IPS-NIHi11 (cell line): ENCODE measurements around the gene MINDY2.
"Not testable (repeated sequence)": the region's sequence is repeated elsewhere in the genome, so short reads cannot be mapped to it uniquely, and the experiment has no call there.

ENCODE experiments used
- DNase-seq: peaks from one replicate; pipeline ENCODE4 v3.0.0; 2012; ENCODE audit warnings: mixed read lengths, low spot score

MINDY2 gene

DNA sequence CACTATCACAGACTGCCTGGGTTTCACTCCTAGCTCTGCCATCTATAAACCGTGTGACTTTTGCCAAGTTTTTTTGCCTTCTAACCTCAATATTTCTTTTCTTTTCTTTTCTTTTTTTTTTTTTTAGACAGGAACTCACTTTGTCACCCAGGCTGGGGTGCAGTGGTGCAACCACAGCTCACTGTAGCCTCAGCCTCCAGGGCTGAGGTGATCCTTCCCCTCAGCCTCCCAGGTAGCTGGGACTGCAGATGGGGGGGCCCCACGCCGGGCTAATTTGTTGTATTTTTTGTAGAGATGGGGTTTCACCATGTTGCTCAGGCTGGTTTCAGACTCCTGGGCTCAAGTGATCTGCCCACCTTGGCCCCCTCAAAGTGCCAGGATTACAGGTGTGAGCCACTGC is 18.4 kb upstream of the MINDY2 start:
- no peak for DNase-seq

- DNase-seq = no peak
Measured at GRCh38 chr15:58755350-58755749, 15.8 kb upstream of the MINDY2 start.

DNA sequence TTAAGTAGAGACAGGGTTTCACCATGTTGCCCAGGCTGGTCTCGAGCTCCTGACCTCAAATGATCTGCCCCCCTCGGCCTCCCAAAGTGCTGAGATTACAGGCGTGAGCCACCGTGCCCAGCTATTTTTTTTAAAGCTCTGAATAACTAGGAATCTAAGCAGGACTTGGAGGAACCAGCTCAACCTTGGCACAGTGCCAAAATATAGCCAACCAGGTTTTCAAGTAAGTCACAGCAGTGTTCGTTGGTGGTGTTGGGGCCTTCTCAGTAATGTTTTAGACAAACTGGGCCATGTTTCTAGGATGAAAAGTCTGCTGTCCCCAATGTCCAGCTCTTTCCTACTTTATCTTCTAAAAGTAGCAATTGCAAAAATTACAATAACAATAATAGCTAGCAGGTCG is 15.1 kb upstream of the MINDY2 start:
- DNase-seq = no peak

GRCh38 chr15:58758141-58758540 is 13.0 kb upstream of the MINDY2 start:
- DNase-seq = no peak

- DNase-seq = no peak
Measured at GRCh38 chr15:58760385-58761009, 10.6 kb upstream of the MINDY2 start.

DNA sequence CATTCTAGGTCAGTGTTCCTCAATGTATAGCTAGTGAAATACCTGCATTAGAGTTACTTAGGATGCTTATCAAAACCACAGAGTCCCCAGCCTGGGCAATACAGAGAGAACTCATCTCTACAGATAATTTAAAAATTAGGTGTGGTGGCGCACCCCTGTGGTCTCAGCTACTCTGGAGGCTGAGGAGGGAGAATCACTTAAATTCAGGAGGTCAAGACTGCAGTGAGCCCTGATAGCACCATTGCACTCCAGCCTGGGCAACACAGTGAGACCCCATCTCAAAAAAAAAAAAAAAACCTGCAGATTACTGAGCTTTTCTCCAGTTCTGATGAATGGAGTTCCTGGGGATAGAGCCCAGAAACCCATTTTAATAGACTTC is 10.1 kb upstream of the MINDY2 start:
- DNase-seq = no peak

GRCh38 chr15:58762285-58762684 is 8.8 kb upstream of the MINDY2 start:
- DNase-seq = no peak

- no peak for DNase-seq
Measured at GRCh38 chr15:58762731-58763130, 8.4 kb upstream of the MINDY2 start.

DNA sequence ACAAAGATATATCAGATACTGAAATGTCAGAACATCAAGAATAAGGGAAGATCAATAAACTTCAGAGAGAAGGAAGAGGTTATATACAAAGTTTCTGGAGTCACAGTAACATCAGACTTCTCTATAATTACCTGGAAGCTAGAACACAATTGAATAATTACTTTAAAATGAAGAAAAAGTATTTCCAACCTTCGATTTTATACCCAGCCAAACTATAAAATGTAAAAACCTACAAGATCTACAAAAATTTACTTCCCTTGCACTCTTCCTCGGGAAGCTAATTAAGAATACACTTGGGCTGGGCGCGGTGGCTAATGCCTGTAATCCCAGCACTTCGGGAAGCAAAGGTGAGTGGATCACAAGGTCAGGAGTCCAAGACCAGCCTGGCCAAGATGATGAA is 6.6 kb upstream of the MINDY2 start:
- no peak for DNase-seq

GRCh38 chr15:58766290-58766689 is 4.8 kb upstream of the MINDY2 start:
- DNase-seq = no peak

DNA sequence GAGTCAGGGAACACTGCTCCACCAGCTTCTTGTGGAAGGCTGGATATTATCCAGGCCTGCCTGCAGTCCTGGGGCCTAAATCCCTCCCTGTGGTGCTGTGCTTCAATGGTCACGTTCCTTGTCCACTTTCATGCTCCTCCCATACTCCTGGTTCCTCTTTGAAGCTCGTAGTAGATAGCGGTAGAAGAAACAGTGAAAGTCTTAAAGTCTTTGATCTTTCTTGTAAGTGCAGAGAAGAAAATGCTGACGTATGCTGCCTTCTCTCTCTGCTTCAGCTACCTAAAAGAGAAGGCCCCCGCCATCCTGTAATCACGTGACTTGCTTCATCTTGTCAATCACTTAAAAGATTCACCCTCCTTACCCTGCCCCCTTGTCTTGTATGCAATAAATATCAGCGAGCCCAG is 2.5 kb upstream of the MINDY2 start:
- not testable (repeated sequence) for DNase-seq

DNA sequence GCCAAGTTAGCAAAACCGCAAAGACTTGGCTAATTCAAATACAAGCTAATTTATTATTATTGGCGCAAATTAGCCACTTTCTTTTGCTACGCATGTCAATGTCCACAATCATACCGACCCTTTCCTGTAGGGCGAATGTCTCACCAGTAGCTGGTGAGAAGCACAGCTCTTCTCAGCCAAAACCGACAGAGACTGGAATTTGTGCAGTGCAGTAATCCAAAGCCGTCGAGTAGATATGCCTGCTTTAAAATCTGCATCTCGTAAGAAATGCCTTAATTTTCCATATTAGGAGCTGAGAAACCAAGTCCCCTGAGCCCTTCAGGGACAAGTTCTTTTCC is 614 bp upstream of the MINDY2 start:
- no peak for DNase-seq

- peak; percentile 70 for DNase-seq
Measured at GRCh38 chr15:58771621-58772250, 634 bp downstream of the MINDY2 start.

- DNase-seq = no peak
Measured at GRCh38 chr15:58773024-58773423, 1.9 kb downstream of the MINDY2 start.

GRCh38 chr15:58775402-58775801 is 4.3 kb downstream of the MINDY2 start:
- no peak for DNase-seq

- DNase-seq = no peak
Measured at GRCh38 chr15:58777107-58777506, 6.0 kb downstream of the MINDY2 start.

- DNase-seq = no peak
Measured at GRCh38 chr15:58779554-58779953, 8.5 kb downstream of the MINDY2 start.

DNA sequence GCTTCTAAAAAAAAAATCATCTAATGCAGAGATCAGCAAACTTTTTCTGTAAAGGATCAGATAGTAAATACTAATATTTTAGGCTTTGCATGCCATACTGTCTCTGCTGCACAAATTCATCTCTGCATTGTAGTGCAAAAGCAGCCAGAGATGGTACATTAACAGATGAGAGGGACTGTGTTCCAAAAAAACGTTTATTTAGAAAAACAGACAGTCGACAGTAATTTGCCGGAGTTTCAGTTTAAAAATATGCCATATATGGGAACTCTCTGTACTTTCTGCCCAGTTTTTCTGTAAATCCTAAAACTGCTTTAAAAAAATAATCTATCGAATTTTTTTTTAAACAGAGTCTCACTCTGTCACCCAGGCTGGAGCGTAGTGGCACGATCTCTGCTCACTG is 14.3 kb downstream of the MINDY2 start:
- DNase-seq = no peak

- no peak for DNase-seq
Measured at GRCh38 chr15:58788056-58788710, 17.1 kb downstream of the MINDY2 start.

- peak; percentile 61 for DNase-seq
Measured at GRCh38 chr15:58793862-58794261, 22.8 kb downstream of the MINDY2 start.

DNA sequence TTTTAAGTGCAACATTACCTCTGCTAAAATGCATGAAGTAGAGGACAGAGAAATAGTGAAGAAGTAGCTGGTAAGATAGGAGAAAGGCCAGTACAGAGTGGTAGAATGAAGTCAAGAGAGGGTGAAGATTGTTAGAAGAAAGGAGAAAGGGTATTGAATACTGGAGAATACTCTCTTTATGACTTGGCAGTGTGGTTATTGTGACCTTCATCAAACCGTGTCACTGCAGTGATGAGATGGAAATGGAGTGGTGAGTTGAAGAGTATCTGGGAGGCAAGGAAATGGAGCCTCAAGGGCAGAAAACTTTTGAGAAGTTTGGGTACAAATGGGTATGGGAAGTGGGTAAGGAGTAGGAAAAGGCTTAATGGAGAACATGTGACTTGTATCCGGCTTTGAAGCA is 24.7 kb downstream of the MINDY2 start:
- DNase-seq = no peak

- no peak for DNase-seq
Measured at GRCh38 chr15:58797505-58797904, 26.4 kb downstream of the MINDY2 start.

DNA sequence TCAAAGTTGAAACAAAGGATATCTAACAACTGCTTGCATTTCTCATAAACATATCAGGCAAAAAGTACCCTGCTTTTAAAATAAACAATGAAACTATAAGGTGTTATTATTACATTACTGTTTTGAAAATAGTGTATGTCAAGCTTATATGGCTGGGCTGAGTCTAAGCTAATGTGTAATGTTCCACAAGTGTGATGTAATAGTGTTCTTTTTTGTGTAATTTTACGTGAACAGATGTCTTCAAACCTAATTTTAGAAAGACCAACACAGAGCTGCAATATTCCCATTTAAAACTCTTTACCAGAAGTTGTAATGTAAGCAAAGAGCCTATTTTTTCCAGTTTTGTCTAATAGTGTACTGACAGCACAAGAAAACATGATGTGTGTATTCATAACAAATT is 34.0 kb downstream of the MINDY2 start:
- no peak for DNase-seq

- not testable (repeated sequence) for DNase-seq
Measured at GRCh38 chr15:58823267-58823666, 52.2 kb downstream of the MINDY2 start.
